ENCODE results near the gene SPARC. TPM values are rescaled to one million over a fixed set of nuclear protein-coding genes. Genes with fewer than 3 reads are reported as not detected.

SPARC gene
- total RNA-seq, 1 experiment from 2014 or later = not detected

GRCh38 chr5:151671950-151672349 is 14.8 kb downstream of the SPARC start:
- no peak for DNase-seq
- BruUV-seq (replicated peaks) = no TSS peak
- CTCF ChIA-PET = no interaction called here
- no peaks in the 10 kb centered on the region for H3K36me3 Mint-ChIP-seq (ENCODE audit: insufficient read depth, unreplicated experiment)
- H3K27ac Mint-ChIP-seq (ENCODE audit: unreplicated experiment) = no peak overlapping the region
- TF ChIP-seq CTCF (IDR thresholded peaks at IDR 0.05; ENCODE audit: unreplicated experiment) = no peak
- no peaks in the 10 kb centered on the region for H3K9me3 Mint-ChIP-seq (ENCODE audit: low read depth, unreplicated experiment)
- H3K4me1 Mint-ChIP-seq (ENCODE audit: low read depth, unreplicated experiment) = peaks cover 17% of the 10 kb centered on the region
- H3K4me3 Mint-ChIP-seq (ENCODE audit: low read depth, unreplicated experiment) = no peak overlapping the region
- no peaks in the 10 kb centered on the region for H3K27me3 Mint-ChIP-seq (ENCODE audit: unreplicated experiment)
- intact Hi-C loops (cut with micrococcal nuclease; ENCODE audit: unreplicated experiment) = no loop called here

GRCh38 chr5:151670953-151671636 is 15.6 kb downstream of the SPARC start:
- TF ChIP-seq CTCF (IDR thresholded peaks at IDR 0.05; ENCODE audit: unreplicated experiment) = no peak
- no TSS peak for BruUV-seq (replicated peaks)
- Mint-ChIP-seq H3K9me3 (ENCODE audit: low read depth, unreplicated experiment) (no peaks in the 10 kb centered on the region), H3K4me3 (ENCODE audit: low read depth, unreplicated experiment) (no peak overlapping the region), H3K27me3 (ENCODE audit: unreplicated experiment) (no peaks in the 10 kb centered on the region), H3K36me3 (ENCODE audit: insufficient read depth, unreplicated experiment) (no peaks in the 10 kb centered on the region), H3K27ac (ENCODE audit: unreplicated experiment) (no peak overlapping the region), H3K4me1 (ENCODE audit: low read depth, unreplicated experiment) (peaks cover 17% of the 10 kb centered on the region)
- no peak for DNase-seq
- CTCF ChIA-PET = interaction anchor here (0.6 to 1.2 kb wide), 3 partner anchors 12 to 521 kb away, joined by 3 read pairs; no protein-coding TSS in a partner anchor
- intact Hi-C loops (cut with micrococcal nuclease; ENCODE audit: unreplicated experiment) = no loop called here

- no peak for DNase-seq
- H3K27ac Mint-ChIP-seq (ENCODE audit: unreplicated experiment) = no peak overlapping the region
- CTCF ChIA-PET = interaction anchor here (1.2 kb wide), 1 partner anchor 11 kb away, joined by 3 read pairs; no protein-coding TSS in a partner anchor
- no peak overlapping the region for H3K4me3 Mint-ChIP-seq (ENCODE audit: low read depth, unreplicated experiment)
- TF ChIP-seq CTCF (IDR thresholded peaks at IDR 0.05; ENCODE audit: unreplicated experiment) = no peak
- H3K9me3 Mint-ChIP-seq (ENCODE audit: low read depth, unreplicated experiment) = no peaks in the 10 kb centered on the region
- BruUV-seq (replicated peaks) = no TSS peak
- intact Hi-C loops (cut with micrococcal nuclease; ENCODE audit: unreplicated experiment) = no loop called here
- H3K4me1 Mint-ChIP-seq (ENCODE audit: low read depth, unreplicated experiment) = peaks cover 11% of the 10 kb centered on the region
- no peaks in the 10 kb centered on the region for H3K27me3 Mint-ChIP-seq (ENCODE audit: unreplicated experiment)
- no peaks in the 10 kb centered on the region for H3K36me3 Mint-ChIP-seq (ENCODE audit: insufficient read depth, unreplicated experiment)
Measured at GRCh38 chr5:151670083-151670686, 16.5 kb downstream of the SPARC start.

GRCh38 chr5:151667083-151667482 is 19.6 kb downstream of the SPARC start:
- Mint-ChIP-seq H3K4me1 (ENCODE audit: low read depth, unreplicated experiment) (peaks cover 26% of the 10 kb centered on the region), H3K27ac (ENCODE audit: unreplicated experiment) (no peak overlapping the region), H3K27me3 (ENCODE audit: unreplicated experiment) (peaks cover 12% of the 10 kb centered on the region), H3K4me3 (ENCODE audit: low read depth, unreplicated experiment) (no peak overlapping the region), H3K36me3 (ENCODE audit: insufficient read depth, unreplicated experiment) (no peaks in the 10 kb centered on the region), H3K9me3 (ENCODE audit: low read depth, unreplicated experiment) (no peaks in the 10 kb centered on the region)
- no TSS peak for BruUV-seq (replicated peaks)
- intact Hi-C loops (cut with micrococcal nuclease; ENCODE audit: unreplicated experiment) = no loop called here
- TF ChIP-seq CTCF (IDR thresholded peaks at IDR 0.05; ENCODE audit: unreplicated experiment) = no peak
- CTCF ChIA-PET = no interaction called here
- DNase-seq = no peak
